KMS-11 (cell line): Measurements from ENCODE around the gene FHOD3.

Experiments
- H2AFZ ChIP-seq: fragments of 200-600 bp; sonication (generic); 2 replicates; pipeline ENCODE4 v1.6.1; 2016; ENCODE audit warnings: antibody characterized with exemption, mixed run types, low read depth
- H3K27ac ChIP-seq: fragments of 200-600 bp; sonication (generic); 2 replicates; pipeline ENCODE4 v1.6.1; 2016; ENCODE audit warnings: mild to moderate bottlenecking, mixed run types
- H3K27me3 ChIP-seq: fragments of 200-600 bp; sonication (generic); 2 replicates; pipeline ENCODE4 v1.6.1; 2017; ENCODE audit warnings: mild to moderate bottlenecking, low read depth, mixed run types, moderate library complexity; ENCODE audit not compliant: insufficient read depth
- H3K36me3 ChIP-seq: fragments of 200-600 bp; sonication (generic); 2 replicates; pipeline ENCODE4 v1.6.1; 2017; ENCODE audit warnings: mild to moderate bottlenecking, mixed run types; ENCODE audit not compliant: insufficient read depth
- H3K4me1 ChIP-seq: fragments of 200-600 bp; sonication (generic); 2 replicates; pipeline ENCODE4 v1.6.1; 2016; ENCODE audit warnings: mild to moderate bottlenecking, low read depth, mixed run types; ENCODE audit not compliant: poor library complexity, severe bottlenecking
- H3K4me2 ChIP-seq: fragments of 200-600 bp; sonication (generic); 2 replicates; pipeline ENCODE4 v1.7.0; 2016; ENCODE audit warnings: mild to moderate bottlenecking, mixed run types
- H3K4me3 ChIP-seq: fragments of 200-600 bp; sonication (generic); IDR thresholded peaks from 2 replicates; pipeline ENCODE4 v1.6.1; 2017; ENCODE audit warnings: low read depth, low read length, mixed read lengths; ENCODE audit not compliant: insufficient read depth
- H3K79me2 ChIP-seq: fragments of 200-600 bp; sonication (generic); 2 replicates; pipeline ENCODE4 v1.6.1; 2016; ENCODE audit warnings: low read depth, mixed run types; ENCODE audit not compliant: insufficient read depth
- H3K9ac ChIP-seq: fragments of 200-600 bp; sonication (generic); 2 replicates; pipeline ENCODE4 v1.6.1; 2016; ENCODE audit warnings: mild to moderate bottlenecking, mixed run types
- H4K20me1 ChIP-seq: fragments of 200-600 bp; sonication (generic); 2 replicates; pipeline ENCODE4 v1.6.1; 2016; ENCODE audit warnings: mild to moderate bottlenecking, mixed run types; ENCODE audit not compliant: insufficient read depth
- CTCF ChIP-seq: fragments of 200-600 bp; sonication (generic); conservative IDR thresholded peaks from 2 replicates; pipeline ENCODE4 v1.6.1; 2017; ENCODE audit warnings: low read depth, mild to moderate bottlenecking, antibody characterized with exemption, low read length, moderate library complexity, mixed read lengths

The FHOD3 gene

GRCh38 chr18:36321658-36322407 lies 24.3 kb downstream of the FHOD3 start:
- Histone ChIP-seq H3K27me3 (no peaks in the 10 kb centered on the region), H2AFZ (no peak overlapping the region), H3K36me3 (no peaks in the 10 kb centered on the region), H3K4me1 (no peaks in the 10 kb centered on the region), H3K4me3 (no peak overlapping the region), H3K4me2 (no peak overlapping the region), H3K9ac (no peak overlapping the region), H3K79me2 (no peaks in the 10 kb centered on the region), H4K20me1 (no peaks in the 10 kb centered on the region), H3K27ac (no peak overlapping the region)
- no peak for TF ChIP-seq CTCF

DNA sequence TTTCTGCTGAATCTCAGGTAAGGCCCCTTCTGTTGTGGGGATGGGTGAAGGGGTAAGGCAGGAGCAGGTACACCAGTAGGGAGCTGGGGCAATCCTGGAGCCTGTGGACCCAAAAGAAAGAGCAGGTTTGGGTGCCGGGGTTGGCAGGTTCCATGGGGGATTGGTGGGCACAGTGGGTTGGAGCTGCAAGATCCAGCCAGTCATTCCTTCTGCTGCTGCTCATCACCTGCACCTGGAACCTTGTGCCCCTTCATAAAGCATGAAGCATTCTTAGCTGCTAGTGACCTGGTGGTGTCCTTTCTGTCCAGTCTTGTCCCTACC lies 24.9 kb downstream of the FHOD3 start:
- H3K4me3 ChIP-seq: no peak overlapping the region
- H3K4me2 ChIP-seq: no peak overlapping the region
- no peaks in the 10 kb centered on the region for H3K79me2 ChIP-seq
- H3K36me3 ChIP-seq: no peaks in the 10 kb centered on the region
- no peak overlapping the region for H3K9ac ChIP-seq
- no peaks in the 10 kb centered on the region for H3K27me3 ChIP-seq
- no peak overlapping the region for H2AFZ ChIP-seq
- TF ChIP-seq CTCF: no peak
- no peak overlapping the region for H3K27ac ChIP-seq
- H4K20me1 ChIP-seq: no peaks in the 10 kb centered on the region
- no peaks in the 10 kb centered on the region for H3K4me1 ChIP-seq

DNA sequence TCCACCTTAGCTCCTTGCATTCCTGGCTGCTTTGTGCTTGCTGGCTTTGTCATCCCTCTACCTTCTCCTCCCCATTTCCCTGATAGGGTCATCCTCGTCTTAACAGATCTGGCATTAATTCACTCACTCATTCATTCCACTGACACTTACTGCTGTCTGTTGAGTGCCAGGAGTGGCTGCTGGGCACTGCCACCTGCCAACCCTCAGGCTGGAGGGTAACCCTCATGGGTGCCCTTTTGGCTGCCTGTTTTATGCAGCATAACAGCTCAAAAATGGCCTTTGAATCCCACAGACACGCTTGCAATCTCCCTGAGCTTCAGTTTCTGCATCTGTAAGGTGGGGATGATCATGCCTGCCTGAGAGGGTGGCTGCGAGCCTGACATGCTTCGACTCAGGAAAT lies 25.2 kb downstream of the FHOD3 start:
- Histone ChIP-seq H4K20me1 (no peaks in the 10 kb centered on the region), H2AFZ (no peak overlapping the region), H3K27ac (no peak overlapping the region), H3K36me3 (no peaks in the 10 kb centered on the region), H3K4me2 (no peak overlapping the region), H3K9ac (no peak overlapping the region), H3K79me2 (no peaks in the 10 kb centered on the region), H3K4me1 (no peaks in the 10 kb centered on the region), H3K27me3 (no peaks in the 10 kb centered on the region), H3K4me3 (no peak overlapping the region)
- no peak for TF ChIP-seq CTCF

- no peaks in the 10 kb centered on the region for H3K27me3 ChIP-seq
- H3K4me2 ChIP-seq: no peak overlapping the region
- no peak overlapping the region for H3K27ac ChIP-seq
- H3K36me3 ChIP-seq: no peaks in the 10 kb centered on the region
- no peaks in the 10 kb centered on the region for H4K20me1 ChIP-seq
- no peaks in the 10 kb centered on the region for H3K4me1 ChIP-seq
- no peak overlapping the region for H3K9ac ChIP-seq
- no peaks in the 10 kb centered on the region for H3K79me2 ChIP-seq
- no peak for TF ChIP-seq CTCF
- no peak overlapping the region for H3K4me3 ChIP-seq
- no peak overlapping the region for H2AFZ ChIP-seq
These were observed 25.9 kb downstream of the FHOD3 start for GRCh38 chr18:36323421-36323820.
